Hepatocyte (in vitro differentiated cells): ENCODE measurements around the gene INPP5D. TPM values are rescaled to one million over a fixed set of nuclear protein-coding genes. Genes with fewer than 3 reads are reported as not detected.

ENCODE experiments used
- DNase-seq: peaks from one replicate; pipeline ENCODE4 v3.0.0-alpha.2; 2016; ENCODE audit warnings: low spot score
- H2AFZ ChIP-seq: fragments of 200-600 bp; sonication (generic); 2 replicates; pipeline ENCODE4 v1.6.0; 2016; ENCODE audit warnings: antibody characterized with exemption, mild to moderate bottlenecking
- H3K27ac ChIP-seq: fragments of 200-600 bp; sonication (generic); 2 replicates; pipeline ENCODE4 v1.5.1; 2016; ENCODE audit warnings: mild to moderate bottlenecking
- H3K27me3 ChIP-seq: fragments of 200-600 bp; sonication (generic); 2 replicates; pipeline ENCODE4 v1.6.1; 2016
- H3K36me3 ChIP-seq: fragments of 200-600 bp; sonication (generic); replicated peaks from 2 replicates; pipeline ENCODE4 v1.5.1; 2016; ENCODE audit warnings: low read depth; ENCODE audit not compliant: insufficient read depth
- H3K4me1 ChIP-seq: fragments of 200-600 bp; sonication (generic); 2 replicates; pipeline ENCODE4 v1.5.1; 2016; ENCODE audit warnings: mild to moderate bottlenecking, moderate library complexity; ENCODE audit not compliant: insufficient read depth
- H3K4me2 ChIP-seq: fragments of 200-600 bp; sonication (generic); 2 replicates; pipeline ENCODE4 v1.6.0; 2016
- H3K4me3 ChIP-seq: fragments of 200-600 bp; sonication (generic); 2 replicates; pipeline ENCODE4 v1.5.1; 2016; ENCODE audit warnings: mild to moderate bottlenecking
- H3K79me2 ChIP-seq: fragments of 200-600 bp; sonication (generic); 2 replicates; pipeline ENCODE4 v1.6.0; 2017; ENCODE audit warnings: mild to moderate bottlenecking
- H3K9me2 ChIP-seq: fragments of 200-600 bp; sonication (generic); replicated peaks from 2 replicates; pipeline ENCODE4 v1.6.0; 2017; ENCODE audit warnings: mild to moderate bottlenecking; ENCODE audit not compliant: insufficient read depth
- H3K9me3 ChIP-seq: fragments of 200-600 bp; sonication (generic); 2 replicates; pipeline ENCODE4 v1.5.1; 2016; ENCODE audit warnings: low read depth, mild to moderate bottlenecking
- H4K20me1 ChIP-seq: fragments of 200-600 bp; sonication (generic); 2 replicates; pipeline ENCODE4 v1.6.0; 2016; ENCODE audit warnings: mild to moderate bottlenecking; ENCODE audit not compliant: insufficient read depth, poor library complexity, severe bottlenecking
- EZH2 ChIP-seq: fragments of 200-600 bp; sonication (generic); IDR thresholded peaks from 2 replicates; pipeline ENCODE4 v1.6.1; 2016; ENCODE audit warnings: antibody characterized with exemption, mild to moderate bottlenecking, borderline replicate concordance
- EZH2phosphoT487 ChIP-seq: fragments of 200-600 bp; sonication (generic); IDR thresholded peaks from one replicate; pipeline ENCODE4 v1.6.1; 2018; ENCODE audit warnings: antibody characterized with exemption, mild to moderate bottlenecking, low read depth, moderate library complexity; ENCODE audit not compliant: unreplicated experiment, severe bottlenecking
- WGBS: methylation state at CpG from one replicate; pipeline ENCODE4 v1.1.6; 2016; ENCODE audit warnings: low lambda C conversion rate; ENCODE audit errors: missing lambda C conversion rate; 5-methylcytosine and 5-hydroxymethylcytosine counted together
- polyA plus RNA-seq: library from polyadenylated mRNA; unstranded; fragments of >200 nt; fragmentation: Nextera tagmentation; extraction: Ambion mirVana; gene quantifications from 2 replicates; pipeline ENCODE4 v1.2.1, GENCODE V29; 2016
- total RNA-seq: library from RNA; depleted of rRNA; stranded (reverse); fragments of >200 nt; gene quantifications from 2 replicates; pipeline ENCODE4 v1.2.3, GENCODE V29; 2014
- TF ChIP-seq, protein P1 (sequence below): fragments of 200-600 bp; sonication (generic); IDR thresholded peaks from 2 replicates; pipeline ENCODE4 v1.5.1; 2016; ENCODE audit warnings: antibody characterized with exemption, mild to moderate bottlenecking; ENCODE audit not compliant: poor library complexity

Gene INPP5D
- total and polyA plus RNA-seq, 2 experiments from 2014 or later: 3.3 to 5.2 TPM

DNA sequence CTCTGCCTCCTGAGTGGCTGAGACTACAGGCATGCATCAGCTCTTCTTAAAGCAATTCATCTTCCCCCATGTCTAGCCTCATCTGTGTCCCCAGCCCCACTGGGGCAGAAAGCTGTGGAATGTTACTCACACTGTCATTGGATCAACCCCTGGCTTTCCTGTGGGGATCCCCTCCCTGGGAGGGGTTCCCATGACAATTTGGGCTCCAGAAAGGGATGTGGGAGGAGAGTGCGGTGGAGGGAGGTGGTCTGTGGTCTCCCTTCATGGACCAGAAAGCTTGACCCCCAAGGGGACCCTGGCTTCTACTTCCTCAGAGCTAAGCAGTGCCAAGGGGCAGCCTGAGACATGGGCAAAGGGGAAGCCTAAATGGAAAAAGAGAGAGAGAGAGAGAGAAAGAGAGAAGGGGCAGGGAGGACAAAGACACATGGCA, 48.4 kb upstream of the INPP5D start:
- Histone ChIP-seq H3K4me1 (no peaks in the 10 kb centered on the region), H3K4me3 (no peak overlapping the region), H3K9me3 (no peaks in the 10 kb centered on the region), H4K20me1 (no peaks in the 10 kb centered on the region), H2AFZ (no peak overlapping the region), H3K36me3 (no peaks in the 10 kb centered on the region), H3K27ac (no peak overlapping the region), H3K4me2 (peak overlapping the region; percentile 41), H3K9me2 (no peaks in the 10 kb centered on the region), H3K27me3 (no peaks in the 10 kb centered on the region), H3K79me2 (no peaks in the 10 kb centered on the region)
- DNase-seq: no peak
- TF ChIP-seq, protein P1, sequence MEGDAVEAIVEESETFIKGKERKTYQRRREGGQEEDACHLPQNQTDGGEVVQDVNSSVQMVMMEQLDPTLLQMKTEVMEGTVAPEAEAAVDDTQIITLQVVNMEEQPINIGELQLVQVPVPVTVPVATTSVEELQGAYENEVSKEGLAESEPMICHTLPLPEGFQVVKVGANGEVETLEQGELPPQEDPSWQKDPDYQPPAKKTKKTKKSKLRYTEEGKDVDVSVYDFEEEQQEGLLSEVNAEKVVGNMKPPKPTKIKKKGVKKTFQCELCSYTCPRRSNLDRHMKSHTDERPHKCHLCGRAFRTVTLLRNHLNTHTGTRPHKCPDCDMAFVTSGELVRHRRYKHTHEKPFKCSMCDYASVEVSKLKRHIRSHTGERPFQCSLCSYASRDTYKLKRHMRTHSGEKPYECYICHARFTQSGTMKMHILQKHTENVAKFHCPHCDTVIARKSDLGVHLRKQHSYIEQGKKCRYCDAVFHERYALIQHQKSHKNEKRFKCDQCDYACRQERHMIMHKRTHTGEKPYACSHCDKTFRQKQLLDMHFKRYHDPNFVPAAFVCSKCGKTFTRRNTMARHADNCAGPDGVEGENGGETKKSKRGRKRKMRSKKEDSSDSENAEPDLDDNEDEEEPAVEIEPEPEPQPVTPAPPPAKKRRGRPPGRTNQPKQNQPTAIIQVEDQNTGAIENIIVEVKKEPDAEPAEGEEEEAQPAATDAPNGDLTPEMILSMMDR: no peak
- TF ChIP-seq EZH2phosphoT487 (no peak), EZH2 (no peak)
- WGBS: 93% methylated on average over 1 of the region's 1 CpG

DNA sequence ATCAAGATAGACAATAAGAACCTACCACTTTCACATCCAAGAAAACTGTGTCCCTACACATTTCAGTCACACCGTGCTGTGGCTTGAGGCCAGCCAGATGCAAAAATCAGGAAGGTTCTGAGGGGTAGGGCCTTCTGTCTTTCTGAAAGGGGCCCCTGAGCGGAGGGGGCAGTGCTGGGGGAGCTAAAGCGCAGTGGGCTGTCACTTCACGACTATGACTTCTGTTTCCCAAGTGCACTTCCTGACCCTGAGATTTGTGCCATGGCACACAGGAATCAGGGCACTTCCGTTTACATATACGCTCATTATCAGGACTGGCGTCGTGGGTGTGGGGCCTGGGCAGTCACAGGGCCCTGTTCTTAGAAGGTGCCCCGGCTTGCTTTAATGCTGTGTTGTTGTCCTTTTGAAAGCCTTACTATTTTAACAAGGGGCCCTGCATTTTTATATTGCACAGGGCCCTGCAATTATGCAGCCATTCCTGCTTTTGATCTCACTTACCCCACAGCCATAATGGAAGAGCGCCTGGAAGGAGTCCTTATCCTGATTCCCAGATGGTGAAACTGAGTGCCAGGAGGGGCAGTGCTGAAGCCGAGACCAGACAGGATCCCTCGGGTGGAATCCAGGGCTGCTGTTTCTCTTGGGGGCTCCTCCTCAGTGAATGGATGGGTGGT, 47.7 kb upstream of the INPP5D start:
- no peaks in the 10 kb centered on the region for H3K9me3 ChIP-seq
- H3K4me1 ChIP-seq: no peaks in the 10 kb centered on the region
- H3K27ac ChIP-seq: peak overlapping the region; percentile 6
- H3K4me2 ChIP-seq: peak overlapping the region; percentile 41
- no peaks in the 10 kb centered on the region for H4K20me1 ChIP-seq
- H3K4me3 ChIP-seq: no peak overlapping the region
- TF ChIP-seq, protein P1: no peak
- no peaks in the 10 kb centered on the region for H3K9me2 ChIP-seq
- 72% methylated on average over 12 of the region's 12 CpGs for WGBS
- no peaks in the 10 kb centered on the region for H3K79me2 ChIP-seq
- no peaks in the 10 kb centered on the region for H3K36me3 ChIP-seq
- no peak for DNase-seq
- no peak overlapping the region for H2AFZ ChIP-seq
- H3K27me3 ChIP-seq: no peaks in the 10 kb centered on the region

DNA sequence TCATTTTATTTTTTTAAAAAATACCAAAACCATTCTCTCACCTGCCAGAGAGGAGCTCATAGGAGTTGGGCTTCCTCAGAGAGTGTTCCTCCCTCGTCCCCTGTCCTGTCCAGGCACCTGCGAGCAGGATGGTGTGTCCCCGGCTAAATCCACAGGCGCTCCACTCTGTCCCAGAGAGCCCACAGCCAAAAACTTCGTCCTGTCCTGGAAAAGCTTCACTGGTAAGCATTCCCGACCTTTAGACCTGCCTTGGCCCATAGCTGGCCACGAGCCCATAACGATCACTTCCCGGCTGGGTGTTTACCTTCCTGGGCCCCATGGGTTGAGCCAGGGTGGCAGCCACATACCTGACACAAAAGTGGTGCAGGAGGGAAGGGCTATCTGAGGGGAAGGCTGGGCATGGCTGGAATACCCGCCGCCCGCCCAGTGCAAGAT, 47.1 kb upstream of the INPP5D start, which contains the start of gene NGEF:
TSS of gene NGEF (minus strand) at position 230 of the 435 bp plus-strand sequence. CDS start 38,366 bp downstream, outside the sequence.
- H3K79me2 ChIP-seq: no peaks in the 10 kb centered on the region
- H4K20me1 ChIP-seq: no peaks in the 10 kb centered on the region
- H3K4me3 ChIP-seq: no peak within 1 kb of the TSS
- no peaks in the 10 kb centered on the region for H3K36me3 ChIP-seq
- no peak within 1 kb of the TSS for H2AFZ ChIP-seq
- no peaks in the 10 kb centered on the region for H3K27me3 ChIP-seq
- peak; percentile 50 for DNase-seq
- H3K27ac ChIP-seq: peak within 1 kb of the TSS; percentile 6
- no peaks in the 10 kb centered on the region for H3K4me1 ChIP-seq
- no peaks in the 10 kb centered on the region for H3K9me2 ChIP-seq
- no peaks in the 10 kb centered on the region for H3K9me3 ChIP-seq
- WGBS: 81% methylated on average over 12 of the region's 12 CpGs
- TF ChIP-seq, protein P1: no peak
- no peak for TF ChIP-seq EZH2
- TF ChIP-seq EZH2phosphoT487: no peak
- H3K4me2 ChIP-seq: peak within 1 kb of the TSS; percentile 41
